GM23338 (cell line): Measurements from ENCODE around the gene DYNLT5. TPM values are rescaled to one million over a fixed set of nuclear protein-coding genes. Genes with fewer than 3 reads are reported as not detected.
"Not testable (repeated sequence)": the region's sequence is repeated elsewhere in the genome, so short reads cannot be mapped to it uniquely, and the experiment has no call there.

Experiments used
- ATAC-seq: fragments of 200-7000 bp; cut with Tn5 transposase; 3 replicates; pipeline ENCODE4 v1.9.1; 2020
- DNase-seq: peaks from one replicate; pipeline ENCODE4 v3.0.0-alpha.2; 2015; ENCODE audit warnings: low spot score
- H2AFZ ChIP-seq: fragments of 200-600 bp; sonication (generic); 2 replicates; pipeline ENCODE4 v1.8.0; 2016; ENCODE audit warnings: antibody characterized with exemption, mild to moderate bottlenecking, moderate library complexity
- H3F3A ChIP-seq: fragments of 200-600 bp; sonication (generic); replicated peaks from 2 replicates; pipeline ENCODE4 v1.8.0; 2017; ENCODE audit warnings: antibody characterized with exemption, mixed run types, low read depth
- H3K27ac ChIP-seq: fragments of 200-600 bp; sonication (generic); 2 replicates; pipeline ENCODE4 v1.6.1; 2016; ENCODE audit warnings: low read depth
- H3K27me3 ChIP-seq: fragments of 200-600 bp; sonication (generic); 2 replicates; pipeline ENCODE4 v1.8.0; 2016; ENCODE audit warnings: mild to moderate bottlenecking, mixed run types, moderate library complexity; ENCODE audit not compliant: insufficient read depth
- H3K36me3 ChIP-seq: fragments of 200-600 bp; sonication (generic); 2 replicates; pipeline ENCODE4 v1.8.0; 2016; ENCODE audit warnings: mild to moderate bottlenecking; ENCODE audit not compliant: insufficient read depth
- H3K4me1 ChIP-seq: fragments of 200-600 bp; sonication (generic); 2 replicates; pipeline ENCODE4 v1.8.0; 2016; ENCODE audit warnings: mild to moderate bottlenecking, moderate library complexity; ENCODE audit not compliant: insufficient read depth
- H3K4me2 ChIP-seq: fragments of 200-600 bp; sonication (generic); 2 replicates; pipeline ENCODE4 v1.7.1; 2017; ENCODE audit warnings: mixed run types
- H3K4me3 ChIP-seq: fragments of 200-600 bp; sonication (generic); 2 replicates; pipeline ENCODE4 v1.6.1; 2016; ENCODE audit warnings: mixed run types
- H3K79me2 ChIP-seq: fragments of 200-600 bp; sonication (generic); replicated peaks from 2 replicates; pipeline ENCODE4 v1.8.0; 2017; ENCODE audit warnings: mild to moderate bottlenecking; ENCODE audit not compliant: insufficient read depth
- H3K9me2 ChIP-seq: fragments of 200-600 bp; sonication (generic); 2 replicates; pipeline ENCODE4 v1.8.0; 2017; ENCODE audit not compliant: insufficient read depth
- H4K20me1 ChIP-seq: fragments of 200-600 bp; sonication (generic); replicated peaks from 2 replicates; pipeline ENCODE4 v1.8.0; 2017; ENCODE audit warnings: mild to moderate bottlenecking; ENCODE audit not compliant: insufficient read depth
- H3K27ac Mint-ChIP-seq: 2 replicates; pipeline ENCODE4 v1.8.0; 2020; ENCODE audit warnings: inconsistent platforms, mild to moderate bottlenecking, moderate library complexity, mixed read lengths
- H3K27me3 Mint-ChIP-seq: 3 replicates; pipeline ENCODE4 v1.8.0; 2022; ENCODE audit warnings: low read depth, mild to moderate bottlenecking, moderate library complexity, mixed read lengths, inconsistent platforms; ENCODE audit not compliant: insufficient read depth, poor library complexity
- H3K36me3 Mint-ChIP-seq: 3 replicates; pipeline ENCODE4 v1.8.0; 2021; ENCODE audit warnings: low read depth, mild to moderate bottlenecking, inconsistent platforms, moderate library complexity, mixed read lengths
- H3K4me1 Mint-ChIP-seq: 3 replicates; pipeline ENCODE4 v1.8.0; 2020; ENCODE audit warnings: mild to moderate bottlenecking, inconsistent platforms, mixed read lengths
- H3K4me3 Mint-ChIP-seq: 3 replicates; pipeline ENCODE4 v1.8.0; 2021; ENCODE audit warnings: moderate library complexity, mild to moderate bottlenecking, inconsistent platforms, mixed read lengths
- H3K9me3 Mint-ChIP-seq: 3 replicates; pipeline ENCODE4 v1.8.0; 2020; ENCODE audit warnings: moderate library complexity, mild to moderate bottlenecking, inconsistent platforms, mixed read lengths
- CREB1 ChIP-seq: fragments of 250-450 bp; sonication (Bioruptor Pico); IDR thresholded peaks from 2 replicates; pipeline ENCODE4 v1.5.0; 2020; ENCODE audit warnings: low read depth, mild to moderate bottlenecking, moderate library complexity
- CTCF ChIP-seq, 2 experiments: fragments of 200-600 bp in 1 of 2; sonication (generic) in 1 of 2; conservative IDR thresholded peaks; 2 replicates each; pipeline versions ENCODE4 v1.5.1 to v1.6.1; 2016 to 2017; ENCODE audit warnings: antibody characterized with exemption in 2 of 2, low read depth in 2 of 2, mild to moderate bottlenecking in 2 of 2, moderate library complexity in 1 of 2
- ETS1 ChIP-seq: IDR thresholded peaks from 2 replicates; pipeline ENCODE4 v1.6.1; 2016; ENCODE audit warnings: antibody characterized with exemption
- JUNB ChIP-seq: IDR thresholded peaks from one replicate; pipeline ENCODE4 v1.6.1; 2016; ENCODE audit warnings: antibody characterized with exemption; ENCODE audit not compliant: unreplicated experiment
- NANOG ChIP-seq: IDR thresholded peaks from 2 replicates; pipeline ENCODE4 v1.6.1; 2016; ENCODE audit warnings: antibody characterized with exemption, borderline replicate concordance
- ZNF114 ChIP-seq: fragments of 250-450 bp; sonication (Bioruptor Pico); IDR thresholded peaks from 2 replicates; pipeline ENCODE4 v1.5.0; 2020; ENCODE audit warnings: mild to moderate bottlenecking, moderate library complexity
- polyA plus RNA-seq: library from polyadenylated mRNA; unstranded; fragments of >200 nt; fragmentation: Nextera tagmentation; extraction: Ambion mirVana; gene quantifications from 2 replicates; pipeline ENCODE4 v1.2.1, GENCODE V29; 2016
- total RNA-seq: library from RNA; depleted of rRNA; stranded (reverse); fragments of >200 nt; shearing (Covaris generic); gene quantifications from 2 replicates; pipeline ENCODE4 v1.2.3, GENCODE V29; 2014

The DYNLT5 gene
- total and polyA plus RNA-seq, 2 experiments from 2014 or later: 0.95 to 2.8 TPM

- H3K4me1 ChIP-seq, H3K4me1 Mint-ChIP-seq, H3K4me3 ChIP-seq, ATAC-seq, H4K20me1 ChIP-seq, H3F3A ChIP-seq, H3K36me3 Mint-ChIP-seq, H3K27ac Mint-ChIP-seq, DNase-seq, H3K9me3 Mint-ChIP-seq, H3K79me2 ChIP-seq, H3K27ac ChIP-seq, H3K4me2 ChIP-seq, H3K4me3 Mint-ChIP-seq, H3K27me3 ChIP-seq, H3K36me3 ChIP-seq, H3K9me2 ChIP-seq, H3K27me3 Mint-ChIP-seq, H2AFZ ChIP-seq: not testable (repeated sequence)
Measured at GRCh38 chr1:66795839-66796238, 43.6 kb downstream of the DYNLT5 start.

GRCh38 chr1:66809245-66809644, 57.0 kb downstream of the DYNLT5 start:
- ATAC-seq (no peak), DNase-seq (no peak)
- Mint-ChIP-seq H3K27me3 (no peaks in the 10 kb centered on the region), H3K27ac (no peak overlapping the region), H3K9me3 (no peaks in the 10 kb centered on the region), H3K36me3 (no peaks in the 10 kb centered on the region), H3K4me1 (no peaks in the 10 kb centered on the region), H3K4me3 (no peak overlapping the region)
- Histone ChIP-seq H3K4me2 (no peak overlapping the region), H2AFZ (no peak overlapping the region), H3K27me3 (no peaks in the 10 kb centered on the region), H3K27ac (no peak overlapping the region), H4K20me1 (no peaks in the 10 kb centered on the region), H3K4me1 (no peaks in the 10 kb centered on the region), H3K36me3 (no peaks in the 10 kb centered on the region), H3F3A (no peaks in the 10 kb centered on the region), H3K79me2 (no peaks in the 10 kb centered on the region), H3K4me3 (no peak overlapping the region), H3K9me2 (no peaks in the 10 kb centered on the region)
- TF ChIP-seq ETS1: no peak
- TF ChIP-seq JUNB: no peak
- TF ChIP-seq ZNF114 (CRISPR knock-in tag): no peak

GRCh38 chr1:66809736-66810326, 57.6 kb downstream of the DYNLT5 start:
- Mint-ChIP-seq H3K27ac (no peak overlapping the region), H3K4me3 (no peak overlapping the region), H3K27me3 (no peaks in the 10 kb centered on the region), H3K4me1 (no peaks in the 10 kb centered on the region), H3K36me3 (no peaks in the 10 kb centered on the region), H3K9me3 (no peaks in the 10 kb centered on the region)
- Histone ChIP-seq H4K20me1 (no peaks in the 10 kb centered on the region), H3K79me2 (no peaks in the 10 kb centered on the region), H3K27ac (no peak overlapping the region), H3K9me2 (no peaks in the 10 kb centered on the region), H3K4me3 (no peak overlapping the region), H3F3A (no peaks in the 10 kb centered on the region), H2AFZ (no peak overlapping the region), H3K27me3 (no peaks in the 10 kb centered on the region), H3K36me3 (no peaks in the 10 kb centered on the region), H3K4me2 (no peak overlapping the region), H3K4me1 (no peaks in the 10 kb centered on the region)
- ATAC-seq (no peak), DNase-seq (no peak)
- TF ChIP-seq CTCF (conservative IDR thresholded peaks at IDR 0.05; ENCODE audit: low read depth in 2 of 2): no peak
- no peak for TF ChIP-seq NANOG
- no peak for TF ChIP-seq CREB1 (CRISPR knock-in tag)
- TF ChIP-seq JUNB: no peak
